ENCODE measurements around the gene BRINP2.

The BRINP2 gene

GRCh38 chr1:177130451-177130945 is 40.3 kb upstream of the BRINP2 start:
- no peak overlapping the region for H3K27ac ChIP-seq
- no peak overlapping the region for H3K4me3 ChIP-seq (ENCODE audit: low read depth in 1 of 2, low read length in 1 of 2)
- H3K36me3 ChIP-seq, result no peaks in the 10 kb centered on the region
- H3K4me1 ChIP-seq (ENCODE audit: control insufficient read depth in 1 of 2, insufficient read depth in 1 of 2, low read depth in 1 of 2, low read length in 1 of 2), result no peaks in the 10 kb centered on the region
- no peaks in the 10 kb centered on the region for H3K27me3 ChIP-seq
- no peak for TF ChIP-seq CTCF (IDR thresholded peaks at IDR 0.05)
- H3K9me3 ChIP-seq, result no peaks in the 10 kb centered on the region

DNA sequence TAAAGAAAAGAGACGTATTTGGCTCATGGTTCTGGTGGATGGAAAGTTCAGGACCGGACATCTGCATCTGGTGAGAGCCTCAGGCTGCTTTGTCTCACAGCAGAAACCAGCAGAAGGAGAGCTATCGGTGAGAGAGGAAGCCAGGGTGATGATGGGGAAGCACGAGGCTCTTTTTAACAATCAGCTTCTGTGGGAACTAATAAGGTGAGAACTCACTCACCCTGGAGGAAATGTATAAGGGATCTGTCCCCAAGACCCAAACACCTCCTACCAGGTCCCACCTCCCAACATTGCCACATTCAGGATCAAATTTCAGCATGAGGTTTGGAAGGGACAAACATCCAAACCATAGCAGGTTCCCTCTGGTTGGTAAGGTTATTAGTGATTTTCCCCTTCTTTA is 39.0 kb upstream of the BRINP2 start:
- TF ChIP-seq CTCF (IDR thresholded peaks at IDR 0.05), result no peak
- Histone ChIP-seq H3K27ac (no peak overlapping the region), H3K27me3 (no peaks in the 10 kb centered on the region)

DNA sequence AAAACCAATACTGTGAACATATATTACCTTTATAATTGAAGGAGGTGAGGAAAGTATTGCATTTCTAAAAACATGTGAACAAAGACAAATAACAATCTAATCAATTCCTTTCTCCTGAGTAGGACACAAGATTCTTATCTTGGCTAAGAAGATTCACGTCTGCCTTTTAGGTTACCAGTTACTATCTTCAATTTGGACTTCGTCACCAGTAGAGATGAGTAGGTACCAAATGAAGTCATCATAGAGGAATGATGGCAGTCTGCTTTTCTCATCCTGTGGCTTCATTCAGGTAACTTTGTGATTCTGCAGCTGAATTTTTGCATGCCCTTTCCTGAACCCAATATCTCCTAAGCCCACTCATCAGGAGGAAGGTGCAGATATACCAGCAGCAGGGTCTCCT is 38.6 kb upstream of the BRINP2 start:
- Histone ChIP-seq H3K4me1 (ENCODE audit: control insufficient read depth in 1 of 2, insufficient read depth in 1 of 2, low read depth in 1 of 2, low read length in 1 of 2) (no peaks in the 10 kb centered on the region), H3K27ac (no peak overlapping the region), H3K36me3 (no peaks in the 10 kb centered on the region), H3K27me3 (no peaks in the 10 kb centered on the region), H3K9me3 (no peaks in the 10 kb centered on the region), H3K4me3 (ENCODE audit: low read depth in 1 of 2, low read length in 1 of 2) (no peak overlapping the region)
- TF ChIP-seq CTCF (IDR thresholded peaks at IDR 0.05), result no peak

More for the DNA sequence above, 39.0 kb upstream of the BRINP2 start:
- Histone ChIP-seq H3K9me3 (no peaks in the 10 kb centered on the region), H3K4me1 (ENCODE audit: control insufficient read depth in 1 of 2, insufficient read depth in 1 of 2, low read depth in 1 of 2, low read length in 1 of 2) (no peaks in the 10 kb centered on the region), H3K36me3 (no peaks in the 10 kb centered on the region), H3K4me3 (ENCODE audit: low read depth in 1 of 2, low read length in 1 of 2) (no peak overlapping the region)

GRCh38 chr1:177133977-177134538 is 36.7 kb upstream of the BRINP2 start:
- H3K36me3 ChIP-seq, result no peaks in the 10 kb centered on the region
- no peaks in the 10 kb centered on the region for H3K4me1 ChIP-seq (ENCODE audit: control insufficient read depth in 1 of 2, insufficient read depth in 1 of 2, low read depth in 1 of 2, low read length in 1 of 2)
- H3K4me3 ChIP-seq (ENCODE audit: low read depth in 1 of 2, low read length in 1 of 2), result no peak overlapping the region
- no peak for TF ChIP-seq CTCF (IDR thresholded peaks at IDR 0.05)
- no peaks in the 10 kb centered on the region for H3K9me3 ChIP-seq
- H3K27ac ChIP-seq, result no peak overlapping the region
- no peaks in the 10 kb centered on the region for H3K27me3 ChIP-seq

DNA sequence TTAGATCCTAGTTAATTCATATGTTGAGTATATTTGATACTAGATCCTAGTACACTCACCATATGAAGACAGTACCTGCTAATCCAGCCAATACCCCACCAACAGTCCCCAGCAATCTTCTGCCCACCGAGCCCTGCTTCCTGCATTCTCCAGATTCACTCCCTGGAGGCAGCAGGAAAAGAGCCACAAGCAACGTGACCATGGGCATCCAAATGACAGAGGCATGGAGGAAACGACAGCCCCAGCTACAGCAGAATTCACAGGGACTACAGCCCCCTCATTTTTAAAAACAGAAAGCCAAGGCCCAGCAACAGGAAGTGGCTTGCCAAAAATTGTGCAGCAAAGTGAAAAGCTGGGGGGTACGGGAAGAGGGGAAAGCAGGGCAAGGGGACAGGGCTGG is 35.5 kb upstream of the BRINP2 start:
- Histone ChIP-seq H3K27ac (no peak overlapping the region), H3K4me3 (ENCODE audit: low read depth in 1 of 2, low read length in 1 of 2) (no peak overlapping the region), H3K4me1 (ENCODE audit: control insufficient read depth in 1 of 2, insufficient read depth in 1 of 2, low read depth in 1 of 2, low read length in 1 of 2) (no peaks in the 10 kb centered on the region), H3K36me3 (no peaks in the 10 kb centered on the region), H3K9me3 (no peaks in the 10 kb centered on the region), H3K27me3 (no peaks in the 10 kb centered on the region)
- TF ChIP-seq CTCF (IDR thresholded peaks at IDR 0.05), result no peak
